ENCODE results near the gene DIAPH3. TPM values are rescaled to one million over a fixed set of nuclear protein-coding genes. Genes with fewer than 3 reads are reported as not detected.

The DIAPH3 gene
- total RNA-seq, 1 experiment from 2014 or later = 27.6 TPM

DNA sequence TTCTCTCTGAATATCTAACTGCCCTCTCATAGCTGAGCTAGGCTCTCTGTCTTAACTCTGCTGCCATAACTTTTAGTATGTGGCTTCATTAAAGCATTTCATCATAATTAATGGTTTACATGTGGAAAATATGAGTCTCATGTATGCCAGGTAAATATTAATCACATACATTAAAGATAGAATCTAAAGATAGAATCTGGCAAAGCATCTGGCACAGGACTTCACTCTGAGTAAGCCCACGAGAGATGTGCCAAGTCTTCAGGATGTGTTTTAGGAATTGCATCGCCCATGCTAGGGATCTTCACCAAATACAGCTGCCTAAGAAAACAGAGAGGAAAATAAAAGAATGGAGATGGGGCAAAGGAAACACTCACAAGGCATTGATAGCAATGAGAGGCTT, 285.8 kb downstream of the DIAPH3 start:
- no peaks in the 10 kb centered on the region for H3K36me3 Mint-ChIP-seq
- no peak for TF ChIP-seq HMGA2 (CRISPR knock-in tag; IDR thresholded peaks at IDR 0.05)
- no peak for TF ChIP-seq GTF2I (CRISPR knock-in tag; conservative IDR thresholded peaks at IDR 0.05)
- TF ChIP-seq GABPB1 (CRISPR knock-in tag; IDR thresholded peaks at IDR 0.05) = no peak
- no peak for TF ChIP-seq ELF4 (CRISPR knock-in tag; IDR thresholded peaks at IDR 0.05; ENCODE audit: low read depth)
- no peak for TF ChIP-seq GRHL2 (CRISPR knock-in tag; IDR thresholded peaks at IDR 0.05; ENCODE audit: insufficient replicate concordance, severe bottlenecking)
- TF ChIP-seq, protein P1, sequence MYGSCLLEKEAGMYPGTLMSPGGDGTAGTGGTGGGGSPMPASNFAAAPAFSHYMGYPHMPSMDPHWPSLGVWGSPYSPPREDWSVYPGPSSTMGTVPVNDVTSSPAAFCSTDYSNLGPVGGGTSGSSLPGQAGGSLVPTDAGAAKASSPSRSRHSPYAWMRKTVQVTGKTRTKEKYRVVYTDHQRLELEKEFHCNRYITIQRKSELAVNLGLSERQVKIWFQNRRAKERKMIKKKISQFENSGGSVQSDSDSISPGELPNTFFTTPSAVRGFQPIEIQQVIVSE (CRISPR knock-in tag; IDR thresholded peaks at IDR 0.05; ENCODE audit: borderline replicate concordance) = no peak
- TF ChIP-seq ZNF396 (CRISPR knock-in tag; IDR thresholded peaks at IDR 0.05; ENCODE audit: borderline replicate concordance) = no peak
- no peak for TF ChIP-seq ESRRA (CRISPR knock-in tag; IDR thresholded peaks at IDR 0.05; ENCODE audit: borderline replicate concordance)
- TF ChIP-seq SOX15 (CRISPR knock-in tag; IDR thresholded peaks at IDR 0.05) = no peak
- TF ChIP-seq TP53 (CRISPR knock-in tag; IDR thresholded peaks at IDR 0.05) = no peak
- no peak for TF ChIP-seq SMAD3 (CRISPR knock-in tag; IDR thresholded peaks at IDR 0.05; ENCODE audit: borderline replicate concordance)
- TF ChIP-seq, protein P2, sequence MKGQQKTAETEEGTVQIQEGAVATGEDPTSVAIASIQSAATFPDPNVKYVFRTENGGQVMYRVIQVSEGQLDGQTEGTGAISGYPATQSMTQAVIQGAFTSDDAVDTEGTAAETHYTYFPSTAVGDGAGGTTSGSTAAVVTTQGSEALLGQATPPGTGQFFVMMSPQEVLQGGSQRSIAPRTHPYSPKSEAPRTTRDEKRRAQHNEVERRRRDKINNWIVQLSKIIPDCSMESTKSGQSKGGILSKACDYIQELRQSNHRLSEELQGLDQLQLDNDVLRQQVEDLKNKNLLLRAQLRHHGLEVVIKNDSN (CRISPR knock-in tag; IDR thresholded peaks at IDR 0.05) = no peak
- TF ChIP-seq ZNF317 (CRISPR knock-in tag; IDR thresholded peaks at IDR 0.05; ENCODE audit: borderline replicate concordance, low read depth) = no peak
- no peak for TF ChIP-seq NFE2L1 (CRISPR knock-in tag; IDR thresholded peaks at IDR 0.05)
- TF ChIP-seq ZNF121 (CRISPR knock-in tag; IDR thresholded peaks at IDR 0.05) = no peak
- H3K4me1 Mint-ChIP-seq = peaks cover 9% of the 10 kb centered on the region
- ATAC-seq (no peak), DNase-seq (ENCODE audit: low spot score) (no peak)
- ChIA-PET POLR2A (no interaction called here), CTCF (no interaction called here)
- H3K9me3 Mint-ChIP-seq = no peaks in the 10 kb centered on the region
- H3K4me3 Mint-ChIP-seq = no peak overlapping the region
- no peaks in the 10 kb centered on the region for H3K27me3 Mint-ChIP-seq (ENCODE audit: low read depth)
- H3K27ac Mint-ChIP-seq = no peak overlapping the region

DNA sequence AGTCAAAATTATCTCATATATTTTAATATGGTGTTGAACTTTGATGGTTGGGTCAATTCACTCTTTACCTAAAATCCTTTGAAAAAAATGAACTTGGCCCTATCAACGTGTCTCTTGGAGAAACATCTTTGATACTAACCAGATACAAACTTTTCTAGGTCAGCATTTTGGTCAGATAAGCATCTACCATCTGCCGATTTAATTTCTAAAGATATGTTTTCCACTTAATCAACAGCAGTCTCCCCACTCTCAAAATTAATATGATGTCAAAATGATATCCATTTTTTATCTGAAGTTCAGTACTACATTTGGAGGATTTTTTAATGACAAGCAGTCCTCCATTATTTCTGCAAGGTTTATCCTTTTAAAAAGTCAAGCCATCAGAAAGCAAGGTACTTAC, 288.8 kb downstream of the DIAPH3 start:
- TF ChIP-seq IRF2 (CRISPR knock-in tag; IDR thresholded peaks at IDR 0.05; ENCODE audit: borderline replicate concordance, low read depth) (no peak), MYBL2 (CRISPR knock-in tag; IDR thresholded peaks at IDR 0.05) (no peak), JUN (CRISPR knock-in tag; IDR thresholded peaks at IDR 0.05) (no peak), PRRX2 (CRISPR knock-in tag; IDR thresholded peaks at IDR 0.05) (no peak)
- TF ChIP-seq, protein P3, sequence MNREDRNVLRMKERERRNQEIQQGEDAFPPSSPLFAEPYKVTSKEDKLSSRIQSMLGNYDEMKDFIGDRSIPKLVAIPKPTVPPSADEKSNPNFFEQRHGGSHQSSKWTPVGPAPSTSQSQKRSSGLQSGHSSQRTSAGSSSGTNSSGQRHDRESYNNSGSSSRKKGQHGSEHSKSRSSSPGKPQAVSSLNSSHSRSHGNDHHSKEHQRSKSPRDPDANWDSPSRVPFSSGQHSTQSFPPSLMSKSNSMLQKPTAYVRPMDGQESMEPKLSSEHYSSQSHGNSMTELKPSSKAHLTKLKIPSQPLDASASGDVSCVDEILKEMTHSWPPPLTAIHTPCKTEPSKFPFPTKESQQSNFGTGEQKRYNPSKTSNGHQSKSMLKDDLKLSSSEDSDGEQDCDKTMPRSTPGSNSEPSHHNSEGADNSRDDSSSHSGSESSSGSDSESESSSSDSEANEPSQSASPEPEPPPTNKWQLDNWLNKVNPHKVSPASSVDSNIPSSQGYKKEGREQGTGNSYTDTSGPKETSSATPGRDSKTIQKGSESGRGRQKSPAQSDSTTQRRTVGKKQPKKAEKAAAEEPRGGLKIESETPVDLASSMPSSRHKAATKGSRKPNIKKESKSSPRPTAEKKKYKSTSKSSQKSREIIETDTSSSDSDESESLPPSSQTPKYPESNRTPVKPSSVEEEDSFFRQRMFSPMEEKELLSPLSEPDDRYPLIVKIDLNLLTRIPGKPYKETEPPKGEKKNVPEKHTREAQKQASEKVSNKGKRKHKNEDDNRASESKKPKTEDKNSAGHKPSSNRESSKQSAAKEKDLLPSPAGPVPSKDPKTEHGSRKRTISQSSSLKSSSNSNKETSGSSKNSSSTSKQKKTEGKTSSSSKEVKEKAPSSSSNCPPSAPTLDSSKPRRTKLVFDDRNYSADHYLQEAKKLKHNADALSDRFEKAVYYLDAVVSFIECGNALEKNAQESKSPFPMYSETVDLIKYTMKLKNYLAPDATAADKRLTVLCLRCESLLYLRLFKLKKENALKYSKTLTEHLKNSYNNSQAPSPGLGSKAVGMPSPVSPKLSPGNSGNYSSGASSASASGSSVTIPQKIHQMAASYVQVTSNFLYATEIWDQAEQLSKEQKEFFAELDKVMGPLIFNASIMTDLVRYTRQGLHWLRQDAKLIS (CRISPR knock-in tag; IDR thresholded peaks at IDR 0.05; ENCODE audit: borderline replicate concordance) = no peak
- no peak overlapping the region for H3K4me3 Mint-ChIP-seq
- DNase-seq (ENCODE audit: low spot score) (no peak), ATAC-seq (no peak)
- H3K9me3 Mint-ChIP-seq = no peaks in the 10 kb centered on the region
- peaks cover 16% of the 10 kb centered on the region for H3K4me1 Mint-ChIP-seq
- no peaks in the 10 kb centered on the region for H3K36me3 Mint-ChIP-seq
- POLR2A ChIA-PET = no interaction called here
- no peak overlapping the region; the same call in 1 of the 2 replicates for H3K27ac Mint-ChIP-seq
- CTCF ChIA-PET = no interaction called here
- H3K27me3 Mint-ChIP-seq (ENCODE audit: low read depth) = no peaks in the 10 kb centered on the region

DNA sequence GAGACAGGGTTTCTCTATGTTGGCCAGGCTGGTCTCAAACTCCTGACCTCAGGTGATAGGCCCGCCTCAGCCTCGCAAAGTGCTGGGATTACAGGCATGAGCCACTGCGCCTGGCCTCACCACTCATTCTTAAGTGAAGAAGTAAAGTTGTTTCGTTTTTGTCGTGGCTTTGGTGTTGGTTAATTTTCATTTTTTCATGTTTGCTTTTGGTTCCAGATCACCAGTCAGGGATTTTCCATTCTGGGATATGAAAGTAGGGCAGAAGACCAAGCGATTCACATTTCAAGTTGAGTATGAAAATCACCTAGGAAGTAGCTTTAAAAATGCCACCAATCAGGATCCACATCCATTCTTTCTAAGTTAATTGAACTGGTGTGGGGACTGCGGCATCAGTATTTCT, 289.9 kb downstream of the DIAPH3 start:
- ChIA-PET CTCF (no interaction called here), POLR2A (interaction anchor here (0.6 to 0.7 kb wide), 2 partner anchors 19 to 73 kb away, joined by 3 read pairs; no protein-coding TSS in a partner anchor)
- H3K9me3 Mint-ChIP-seq = no peaks in the 10 kb centered on the region
- ATAC-seq (no peak), DNase-seq (ENCODE audit: low spot score) (no peak)
- H3K36me3 Mint-ChIP-seq = no peaks in the 10 kb centered on the region
- peaks cover 18% of the 10 kb centered on the region for H3K4me1 Mint-ChIP-seq
- H3K4me3 Mint-ChIP-seq = no peak overlapping the region
- H3K27ac Mint-ChIP-seq = no peak overlapping the region; the same call in 1 of the 2 replicates
- no peaks in the 10 kb centered on the region for H3K27me3 Mint-ChIP-seq (ENCODE audit: low read depth)
- no peak for TF ChIP-seq MYBL2 (CRISPR knock-in tag; IDR thresholded peaks at IDR 0.05)
- no peak for TF ChIP-seq GABPB1 (CRISPR knock-in tag; IDR thresholded peaks at IDR 0.05)
- no peak for TF ChIP-seq ZNF423 (CRISPR knock-in tag; IDR thresholded peaks at IDR 0.05)
- TF ChIP-seq, protein P4, sequence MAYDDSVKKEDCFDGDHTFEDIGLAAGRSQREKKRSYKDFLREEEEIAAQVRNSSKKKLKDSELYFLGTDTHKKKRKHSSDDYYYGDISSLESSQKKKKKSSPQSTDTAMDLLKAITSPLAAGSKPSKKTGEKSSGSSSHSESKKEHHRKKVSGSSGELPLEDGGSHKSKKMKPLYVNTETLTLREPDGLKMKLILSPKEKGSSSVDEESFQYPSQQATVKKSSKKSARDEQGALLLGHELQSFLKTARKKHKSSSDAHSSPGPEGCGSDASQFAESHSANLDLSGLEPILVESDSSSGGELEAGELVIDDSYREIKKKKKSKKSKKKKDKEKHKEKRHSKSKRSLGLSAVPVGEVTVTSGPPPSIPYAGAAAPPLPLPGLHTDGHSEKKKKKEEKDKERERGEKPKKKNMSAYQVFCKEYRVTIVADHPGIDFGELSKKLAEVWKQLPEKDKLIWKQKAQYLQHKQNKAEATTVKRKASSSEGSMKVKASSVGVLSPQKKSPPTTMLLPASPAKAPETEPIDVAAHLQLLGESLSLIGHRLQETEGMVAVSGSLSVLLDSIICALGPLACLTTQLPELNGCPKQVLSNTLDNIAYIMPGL (CRISPR knock-in tag; IDR thresholded peaks at IDR 0.05) = no peak
- TF ChIP-seq, protein P5, sequence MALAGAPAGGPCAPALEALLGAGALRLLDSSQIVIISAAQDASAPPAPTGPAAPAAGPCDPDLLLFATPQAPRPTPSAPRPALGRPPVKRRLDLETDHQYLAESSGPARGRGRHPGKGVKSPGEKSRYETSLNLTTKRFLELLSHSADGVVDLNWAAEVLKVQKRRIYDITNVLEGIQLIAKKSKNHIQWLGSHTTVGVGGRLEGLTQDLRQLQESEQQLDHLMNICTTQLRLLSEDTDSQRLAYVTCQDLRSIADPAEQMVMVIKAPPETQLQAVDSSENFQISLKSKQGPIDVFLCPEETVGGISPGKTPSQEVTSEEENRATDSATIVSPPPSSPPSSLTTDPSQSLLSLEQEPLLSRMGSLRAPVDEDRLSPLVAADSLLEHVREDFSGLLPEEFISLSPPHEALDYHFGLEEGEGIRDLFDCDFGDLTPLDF (CRISPR knock-in tag; IDR thresholded peaks at IDR 0.05) = no peak
- TF ChIP-seq EMX1 (CRISPR knock-in tag; IDR thresholded peaks at IDR 0.05) = no peak
- TF ChIP-seq, protein P6, sequence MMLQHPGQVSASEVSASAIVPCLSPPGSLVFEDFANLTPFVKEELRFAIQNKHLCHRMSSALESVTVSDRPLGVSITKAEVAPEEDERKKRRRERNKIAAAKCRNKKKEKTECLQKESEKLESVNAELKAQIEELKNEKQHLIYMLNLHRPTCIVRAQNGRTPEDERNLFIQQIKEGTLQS (CRISPR knock-in tag; conservative IDR thresholded peaks at IDR 0.05) = no peak
- TF ChIP-seq TCF7 (CRISPR knock-in tag; IDR thresholded peaks at IDR 0.05; ENCODE audit: low read depth) = no peak
- TF ChIP-seq GTF2I (CRISPR knock-in tag; conservative IDR thresholded peaks at IDR 0.05) = no peak

Measured in WTC11 (cell line).